ENCODE measurements around the gene GPR27. TPM values are rescaled to one million over a fixed set of nuclear protein-coding genes. Genes with fewer than 3 reads are reported as not detected.

Gene GPR27
- polyA plus RNA-seq, 1 donor (not counting 4 experiments of a cell fraction or from before 2014, with no cell fraction given), result 0.12 TPM

GRCh38 chr3:71763426-71763825 is 9.8 kb downstream of the GPR27 start:
- dilution Hi-C loops (cut with MboI; ENCODE audit: extremely low pct_ligation_motif_present, low sequenced_read_pairs), result no loop called here

GRCh38 chr3:71771126-71771525 is 17.5 kb downstream of the GPR27 start:
- dilution Hi-C loops (cut with MboI; ENCODE audit: extremely low pct_ligation_motif_present, low sequenced_read_pairs), result no loop called here
- Histone ChIP-seq H3K9me3 (ENCODE audit: control insufficient read depth, low read depth, low read length) (no peaks in the 10 kb centered on the region), H2AFZ (ENCODE audit: control insufficient read depth, low read length) (no peak overlapping the region), H3K4me2 (ENCODE audit: control insufficient read depth, extremely low read depth, insufficient read depth, low read depth, low read length) (no peak overlapping the region), H3K4me1 (ENCODE audit: control insufficient read depth, extremely low read depth, insufficient read depth, low read length) (no peaks in the 10 kb centered on the region), H3K27me3 (ENCODE audit: control insufficient read depth, extremely low read depth, insufficient read depth, low read length) (peaks cover 8% of the 10 kb centered on the region), H3K79me2 (ENCODE audit: control insufficient read depth, insufficient read depth, low read length) (no peaks in the 10 kb centered on the region), H3K36me3 (ENCODE audit: control insufficient read depth in 2 of 2, extremely low read depth in 1 of 2, insufficient read depth in 2 of 2, low read length in 2 of 2) (no peaks in the 10 kb centered on the region), H3K27ac (ENCODE audit: control insufficient read depth, insufficient read depth, low read length) (no peak overlapping the region), H3K9me1 (ENCODE audit: control insufficient read depth, extremely low read depth, insufficient read depth, low read length) (no peaks in the 10 kb centered on the region), H3K9ac (ENCODE audit: control insufficient read depth, extremely low read depth, insufficient read depth, low read length) (no peak overlapping the region), H4K20me1 (ENCODE audit: control insufficient read depth, extremely low read depth, insufficient read depth, low read length) (no peaks in the 10 kb centered on the region), H3K4me3 (ENCODE audit: control insufficient read depth in 2 of 3, extremely low read depth in 1 of 3, insufficient read depth in 2 of 3, low read depth in 1 of 3, low read length in 3 of 3) (no peak overlapping the region)
- no peak for DNase-seq (ENCODE audit: low read depth, low spot score)
- no peak for FAIRE-seq
- TF ChIP-seq EZH2 (IDR thresholded peaks at IDR 0.05; ENCODE audit: low read length) (no peak), CTCF (optimal IDR thresholded peaks at IDR 0.05 in 1 of 3, IDR thresholded peaks at IDR 0.05 in 1 of 3, conservative IDR thresholded peaks at IDR 0.05 in 1 of 3; ENCODE audit: extremely low read depth in 1 of 3, insufficient read depth in 2 of 3, low read length in 3 of 3) (no peak)

More at GRCh38 chr3:71763426-71763825, 9.8 kb downstream of the GPR27 start:
- H3K4me1 ChIP-seq (ENCODE audit: control insufficient read depth, extremely low read depth, insufficient read depth, low read length), result no peaks in the 10 kb centered on the region
- H3K4me2 ChIP-seq (ENCODE audit: control insufficient read depth, extremely low read depth, insufficient read depth, low read depth, low read length), result no peak overlapping the region
- TF ChIP-seq EZH2 (IDR thresholded peaks at IDR 0.05; ENCODE audit: low read length) (no peak), CTCF (optimal IDR thresholded peaks at IDR 0.05 in 1 of 3, IDR thresholded peaks at IDR 0.05 in 1 of 3, conservative IDR thresholded peaks at IDR 0.05 in 1 of 3; ENCODE audit: extremely low read depth in 1 of 3, insufficient read depth in 2 of 3, low read length in 3 of 3) (no peak)
- H3K79me2 ChIP-seq (ENCODE audit: control insufficient read depth, insufficient read depth, low read length), result no peaks in the 10 kb centered on the region
- H4K20me1 ChIP-seq (ENCODE audit: control insufficient read depth, extremely low read depth, insufficient read depth, low read length), result no peaks in the 10 kb centered on the region
- no peak overlapping the region for H3K9ac ChIP-seq (ENCODE audit: control insufficient read depth, extremely low read depth, insufficient read depth, low read length)
- no peaks in the 10 kb centered on the region for H3K36me3 ChIP-seq (ENCODE audit: control insufficient read depth in 2 of 2, extremely low read depth in 1 of 2, insufficient read depth in 2 of 2, low read length in 2 of 2)
- H3K9me1 ChIP-seq (ENCODE audit: control insufficient read depth, extremely low read depth, insufficient read depth, low read length), result no peaks in the 10 kb centered on the region
- H3K27ac ChIP-seq (ENCODE audit: control insufficient read depth, insufficient read depth, low read length), result no peak overlapping the region
- no peak overlapping the region for H2AFZ ChIP-seq (ENCODE audit: control insufficient read depth, low read length)
- no peak for DNase-seq (ENCODE audit: low read depth, low spot score)
- FAIRE-seq, result no peak
- H3K4me3 ChIP-seq (ENCODE audit: control insufficient read depth in 2 of 3, extremely low read depth in 1 of 3, insufficient read depth in 2 of 3, low read depth in 1 of 3, low read length in 3 of 3), result no peak overlapping the region
- peaks cover 13% of the 10 kb centered on the region for H3K27me3 ChIP-seq (ENCODE audit: control insufficient read depth, extremely low read depth, insufficient read depth, low read length)
- H3K9me3 ChIP-seq (ENCODE audit: control insufficient read depth, low read depth, low read length), result no peaks in the 10 kb centered on the region
